IMR-90 (cell line): Measurements from ENCODE around the gene HMGCL. TPM values are rescaled to one million over a fixed set of nuclear protein-coding genes. Genes with fewer than 3 reads are reported as not detected.
"Not testable (repeated sequence)": the region's sequence is repeated elsewhere in the genome, so short reads cannot be mapped to it uniquely, and the experiment has no call there.

Source experiments
- ATAC-seq: fragments of 200-7000 bp; cut with Tn5 transposase; 2 replicates; pipeline ENCODE4 v1.9.1; 2020; ENCODE audit warnings: low read depth, mild to moderate bottlenecking, moderate library complexity
- BruUV-seq: library from RNA; stranded (reverse); fragments of 400-500 nt; replicated peaks from 2 replicates; lab custom pipeline; 2021; lab: Mats Ljungman, UMichigan
- CTCF ChIA-PET: fragments of 300-600 bp; formaldehyde crosslinking; extraction: SDS; loops from one replicate; lab custom pipeline; 2021; ENCODE audit warnings: antibody characterized with exemption; lab: Yijun Ruan, JAX
- POLR2A ChIA-PET: fragments of 300-600 bp; sonication (Branson Sonifier 250); formaldehyde crosslinking; loops from one replicate; lab custom pipeline; 2022; ENCODE audit warnings: antibody characterized with exemption; ENCODE audit not compliant: unreplicated experiment; lab: Charles Lee
- DNase-seq: peaks from one replicate; pipeline ENCODE4 v3.0.0; 2013
- H2AFZ ChIP-seq: replicated peaks from 2 replicates; pipeline ENCODE3; 2013; ENCODE audit warnings: low read length, mild to moderate bottlenecking; ENCODE audit not compliant: poor library complexity
- H2AK5ac ChIP-seq: 2 replicates; pipeline ENCODE4 v1.6.1; 2013; ENCODE audit warnings: low read depth, low read length, inconsistent platforms
- H2AK9ac ChIP-seq: replicated peaks from 2 replicates; pipeline ENCODE3; 2013; ENCODE audit warnings: mild to moderate bottlenecking, low read depth, low read length, moderate library complexity; ENCODE audit not compliant: poor library complexity
- H2BK120ac ChIP-seq: 2 replicates; pipeline ENCODE4 v1.6.1; 2013; ENCODE audit warnings: low read depth, low read length, inconsistent platforms
- H2BK15ac ChIP-seq: 3 replicates; pipeline ENCODE4 v1.6.1; 2013; ENCODE audit warnings: low read depth, low read length, inconsistent platforms
- H2BK20ac ChIP-seq: 2 replicates; pipeline ENCODE4 v1.6.1; 2013; ENCODE audit warnings: low read depth, mild to moderate bottlenecking, inconsistent platforms, low read length, moderate library complexity
- H2BK5ac ChIP-seq: 2 replicates; pipeline ENCODE4 v1.6.1; 2013; ENCODE audit warnings: mild to moderate bottlenecking, low read depth, low read length, inconsistent platforms; ENCODE audit not compliant: poor library complexity, severe bottlenecking
- H3K14ac ChIP-seq: replicated peaks from 2 replicates; pipeline ENCODE4 v1.6.1; 2013; ENCODE audit warnings: low read depth, low read length, inconsistent platforms
- H3K18ac ChIP-seq: 2 replicates; pipeline ENCODE4 v1.6.1; 2013; ENCODE audit warnings: low read depth, low read length, control low read depth
- H3K23ac ChIP-seq: 2 replicates; pipeline ENCODE4 v1.6.1; 2013; ENCODE audit warnings: low read depth, low read length, inconsistent platforms
- H3K27ac ChIP-seq: 2 replicates; pipeline ENCODE4 v1.5.1; 2013; ENCODE audit warnings: mild to moderate bottlenecking, control low read depth, low read length; ENCODE audit not compliant: insufficient read depth
- H3K27me3 ChIP-seq: 2 replicates; pipeline ENCODE4 v1.6.1; 2013; ENCODE audit warnings: low read length; ENCODE audit not compliant: control insufficient read depth, insufficient read depth
- H3K36me3 ChIP-seq: 2 replicates; pipeline ENCODE4 v1.6.1; 2013; ENCODE audit warnings: low read length, mixed read lengths; ENCODE audit not compliant: control insufficient read depth, insufficient read depth
- H3K4ac ChIP-seq: 2 replicates; pipeline ENCODE4 v1.6.1; 2013; ENCODE audit warnings: low read depth, low read length, inconsistent platforms
- H3K4me1 ChIP-seq: 2 replicates; pipeline ENCODE4 v1.6.1; 2013; ENCODE audit warnings: low read length, mixed read lengths; ENCODE audit not compliant: control insufficient read depth, insufficient read depth
- H3K4me2 ChIP-seq: 2 replicates; pipeline ENCODE4 v1.6.1; 2013; ENCODE audit warnings: low read depth, mild to moderate bottlenecking, control low read depth, low read length, moderate library complexity
- H3K4me3 ChIP-seq: 2 replicates; pipeline ENCODE4 v1.5.1; 2013; ENCODE audit warnings: low read depth, mild to moderate bottlenecking, control low read depth, low read length, moderate library complexity; ENCODE audit not compliant: insufficient read depth
- H3K56ac ChIP-seq: 2 replicates; pipeline ENCODE4 v1.6.1; 2013; ENCODE audit warnings: low read length, inconsistent platforms; ENCODE audit not compliant: insufficient read depth; ENCODE audit errors: extremely low read depth
- H3K79me1 ChIP-seq, 2 experiments: 2 replicates each; pipeline ENCODE4 v1.6.1; 2013; ENCODE audit warnings: low read length in 2 of 2, inconsistent platforms in 1 of 2, low read depth in 1 of 2
- H3K9ac ChIP-seq: 2 replicates; pipeline ENCODE4 v1.6.1; 2013; ENCODE audit warnings: low read depth, low read length, control low read depth
- H3K9me1 ChIP-seq: 2 replicates; pipeline ENCODE4 v1.6.1; 2013; ENCODE audit warnings: low read length, inconsistent platforms; ENCODE audit not compliant: insufficient read depth
- H3K9me3 ChIP-seq: 2 replicates; pipeline ENCODE4 v1.6.1; 2013; ENCODE audit warnings: low read length; ENCODE audit not compliant: control insufficient read depth, insufficient read depth
- H4K20me1 ChIP-seq: 2 replicates; pipeline ENCODE4 v1.6.1; 2013; ENCODE audit warnings: low read length, inconsistent platforms; ENCODE audit not compliant: insufficient read depth
- H4K5ac ChIP-seq: 2 replicates; pipeline ENCODE4 v1.6.1; 2013; ENCODE audit warnings: mild to moderate bottlenecking, low read depth, low read length, control low read depth
- H4K8ac ChIP-seq, 2 experiments: 2 replicates each; pipeline ENCODE4 v1.6.1; 2013; ENCODE audit warnings: low read depth in 2 of 2, low read length in 2 of 2, control low read depth in 1 of 2, inconsistent platforms in 1 of 2
- H4K91ac ChIP-seq: 2 replicates; pipeline ENCODE4 v1.6.1; 2013; ENCODE audit warnings: low read depth, low read length, inconsistent platforms; ENCODE audit not compliant: insufficient read depth
- FOS ChIP-seq: fragments of 150-350 bp; IDR thresholded peaks from 2 replicates; pipeline ENCODE4 v1.6.1; 2016; ENCODE audit warnings: low read depth, low read length
- RFX5 ChIP-seq: IDR thresholded peaks from 2 replicates; pipeline ENCODE4 v1.8.0; 2012; ENCODE audit warnings: low read depth, mild to moderate bottlenecking, low read length, moderate library complexity
- WGBS, 2 experiments: methylation state at CpG; one replicate each; pipeline versions ENCODE4 v1.1.5 to v1.1.7; 2013; ENCODE audit warnings: missing lambda C conversion rate in 2 of 2; ENCODE audit not compliant: insufficient read length in 1 of 2; ENCODE audit errors: extremely low coverage in 2 of 2; 5-methylcytosine and 5-hydroxymethylcytosine counted together
- dilution Hi-C: fragments of 300-500 bp; cut with HindIII; formaldehyde crosslinking; loops from one replicate; pipeline ENCODE4 v1.14.3; 2018; ENCODE audit warnings: low sequenced_read_pairs; ENCODE audit not compliant: unreplicated experiment
- in situ Hi-C: fragments of 300-500 bp; cut with MboI; formaldehyde crosslinking; loops from 3 replicates; pipeline ENCODE4 v1.14.3; 2019; ENCODE audit warnings: low sequenced_read_pairs, inconsistent platforms, mixed read lengths
- intact Hi-C: fragments of 100-400 bp; cut with micrococcal nuclease; formaldehyde crosslinking; loops from 2 replicates; pipeline ENCODE4 v1.10.0; 2022
- polyA plus RNA-seq, 3 experiments: library from polyadenylated mRNA; depleted of rRNA; stranded (reverse); fragments of >200 nt; gene quantifications; 2 replicates each; pipeline ENCODE4 v1.2.3, GENCODE V29; 2012; ENCODE audit warnings: low replicate concordance in 1 of 3
- total RNA-seq: library from RNA; depleted of rRNA; stranded (reverse); fragments of >200 nt; gene quantifications from 2 replicates; pipeline ENCODE4 v1.2.3, GENCODE V29; 2012

HMGCL gene
- total and polyA plus RNA-seq, 2 of the 4 experiments (the other 2 are of a cell fraction) = 30.6 to 33.5 TPM

DNA sequence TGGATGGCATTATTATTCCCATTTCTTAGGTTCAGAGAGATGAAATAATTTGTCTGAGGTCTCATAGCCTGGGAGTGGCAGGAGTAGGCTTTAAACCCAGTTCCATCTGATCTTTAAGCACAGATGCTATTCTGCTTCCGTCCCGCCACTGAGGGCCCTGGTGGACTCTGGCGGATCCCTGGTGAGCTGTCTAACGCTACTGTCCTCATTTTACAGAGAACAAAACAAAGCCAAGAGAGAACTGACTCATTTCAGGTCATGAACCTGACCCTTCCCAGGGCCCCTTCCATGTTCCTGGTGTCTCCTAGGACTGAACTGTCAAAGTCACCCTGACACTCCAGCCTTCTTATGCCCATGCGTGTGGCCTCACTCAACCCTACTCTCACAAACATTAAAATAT lies 21.6 kb downstream of the HMGCL start:
- no peak for TF ChIP-seq RFX5
- no peak for TF ChIP-seq FOS
- DNase-seq (no peak), ATAC-seq (no peak)
- no peak overlapping the region for H3K27ac ChIP-seq
- no peaks in the 10 kb centered on the region for H3K27me3 ChIP-seq
- H3K4me1 ChIP-seq = peaks cover 7% of the 10 kb centered on the region; the same call in 1 of the 2 replicates
- no TSS peak for BruUV-seq
- no peak overlapping the region for H4K5ac ChIP-seq
- H2BK15ac ChIP-seq = no peak overlapping the region
- in situ Hi-C loops = no loop called here
- no peak overlapping the region for H3K14ac ChIP-seq
- H4K8ac ChIP-seq = no peak overlapping the region
- H2BK5ac ChIP-seq = no peak overlapping the region
- H3K9me1 ChIP-seq = peaks cover 12% of the 10 kb centered on the region; the same call in 1 of the 2 replicates
- dilution Hi-C loops = no loop called here
- peaks cover 24% of the 10 kb centered on the region for H3K36me3 ChIP-seq
- H2BK20ac ChIP-seq = no peak overlapping the region
- no peak overlapping the region for H3K4ac ChIP-seq
- H3K79me1 ChIP-seq = peaks cover 17 to 20% of the 10 kb centered on the region in 2 experiments
- CTCF ChIA-PET = no interaction called here
- H2AK9ac ChIP-seq = no peak overlapping the region
- no CpG with 5 or more reads among the region's 5 CpGs for WGBS, 2 experiments
- intact Hi-C loops = no loop called here
- no peak overlapping the region for H3K4me2 ChIP-seq
- H2AK5ac ChIP-seq = no peak overlapping the region
- H3K9me3 ChIP-seq = no peaks in the 10 kb centered on the region
- no peaks in the 10 kb centered on the region for H4K20me1 ChIP-seq
- H3K56ac ChIP-seq = no peak overlapping the region
- H3K4me3 ChIP-seq = no peak overlapping the region
- H3K23ac ChIP-seq = no peak overlapping the region
- POLR2A ChIA-PET = no interaction called here
- H2BK120ac ChIP-seq = no peak overlapping the region
- H2AFZ ChIP-seq = no peak overlapping the region
- no peak overlapping the region for H3K9ac ChIP-seq
- no peak overlapping the region for H4K91ac ChIP-seq
- no peak overlapping the region for H3K18ac ChIP-seq

DNA sequence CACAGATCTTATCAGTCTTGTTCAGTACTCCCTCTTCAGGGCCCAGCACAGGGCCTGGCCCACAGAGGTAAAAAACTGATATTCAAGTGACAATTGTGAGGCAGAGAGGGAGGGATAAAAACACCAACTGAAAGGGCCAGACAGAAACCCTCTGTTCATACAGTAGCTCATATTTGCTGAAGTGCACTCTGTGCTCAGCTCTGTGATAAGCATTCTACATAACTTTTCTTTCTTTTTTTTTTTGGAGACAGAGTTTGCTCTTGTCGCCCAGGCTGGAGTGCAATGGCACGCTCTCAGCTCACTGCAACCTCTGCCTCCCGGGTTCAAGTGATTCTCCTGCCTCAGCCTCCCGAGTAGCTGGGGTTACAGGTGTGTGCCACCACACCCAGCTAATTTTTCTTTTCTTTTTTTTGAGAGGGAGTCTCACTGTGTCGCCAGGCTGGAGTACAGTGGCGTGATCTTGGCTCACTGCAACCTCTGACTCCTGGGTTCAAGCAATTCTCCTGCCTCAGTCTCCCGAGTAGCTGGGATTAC lies 22.4 kb downstream of the HMGCL start:
- H3K4ac ChIP-seq, ATAC-seq, H2AK9ac ChIP-seq, H2AK5ac ChIP-seq, H2BK15ac ChIP-seq, in situ Hi-C loops, H2AFZ ChIP-seq, H3K14ac ChIP-seq, H3K4me3 ChIP-seq, H3K23ac ChIP-seq, intact Hi-C loops, H3K56ac ChIP-seq, H2BK120ac ChIP-seq, H4K91ac ChIP-seq, H3K27me3 ChIP-seq, H3K4me2 ChIP-seq, H3K27ac ChIP-seq, H4K5ac ChIP-seq, DNase-seq, H4K20me1 ChIP-seq, H4K8ac ChIP-seq, H3K9me3 ChIP-seq, H2BK5ac ChIP-seq, dilution Hi-C loops, H3K9ac ChIP-seq, H3K18ac ChIP-seq, H2BK20ac ChIP-seq, BruUV-seq, H3K4me1 ChIP-seq: not testable (repeated sequence)
- ChIA-PET POLR2A (interaction anchor here (0.6 kb wide), 1 partner anchor 22 kb away, joined by 3 read pairs; no protein-coding TSS in a partner anchor), CTCF (interaction anchor here (0.8 kb wide), 1 partner anchor 8 kb away, joined by 3 read pairs; no protein-coding TSS in a partner anchor)
- Histone ChIP-seq H3K9me1 (peaks cover 12% of the 10 kb centered on the region; the same call in 1 of the 2 replicates), H3K79me1 (peaks cover 17 to 25% of the 10 kb centered on the region in 2 experiments), H3K36me3 (peaks cover 23% of the 10 kb centered on the region)
- WGBS, 2 experiments = no CpG with 5 or more reads among the region's 7 CpGs
